Stimulated activated CD4-positive, alpha-beta T cell treated with anti-CD3 and anti-CD28 coated beads, Interleukin-12 subunit alpha, Interleukin-12 subunit beta, amount 100 ng/mL, for 48 hours (primary cell): ENCODE data around the gene NBEA.
A peak's percentile ranks its signal among the peaks of the same experiment; 100 is the strongest.
"Not testable (repeated sequence)": the region's sequence is repeated elsewhere in the genome, so short reads cannot be mapped to it uniquely, and the experiment has no call there.

Experiments used
- DNase-seq, 3 donors: peaks; one replicate each; pipeline ENCODE4 v3.0.0-alpha.2; 2020; ENCODE audit warnings: low read depth in 2 of 3, low spot score in 1 of 3

NBEA gene

GRCh38 chr13:35055705-35056104 is 113.6 kb downstream of the NBEA start:
- DNase-seq = no peak

GRCh38 chr13:35057858-35058257 is 115.8 kb downstream of the NBEA start:
- no peak for DNase-seq

GRCh38 chr13:35058585-35058984 is 116.5 kb downstream of the NBEA start:
- not testable (repeated sequence) for DNase-seq

DNA sequence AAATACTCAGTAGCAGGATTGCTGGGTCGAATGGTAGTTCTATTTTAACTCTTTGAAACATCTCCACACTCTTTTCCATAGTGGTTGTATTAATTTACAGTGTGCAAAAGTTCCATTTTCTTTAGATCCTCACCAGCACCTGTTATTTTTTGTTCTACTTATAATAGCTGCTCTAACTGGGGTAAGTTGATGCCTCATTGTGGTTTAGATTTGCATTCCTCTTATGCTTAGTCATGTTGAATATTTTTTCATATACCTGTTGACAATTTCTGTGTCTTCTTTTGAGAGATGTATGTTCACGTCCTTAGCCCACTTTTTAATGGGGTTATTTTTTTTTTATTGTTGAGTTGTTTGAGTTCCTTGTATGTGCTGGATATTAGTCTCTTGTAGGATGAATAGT is 144.6 kb downstream of the NBEA start:
- no peak for DNase-seq

DNA sequence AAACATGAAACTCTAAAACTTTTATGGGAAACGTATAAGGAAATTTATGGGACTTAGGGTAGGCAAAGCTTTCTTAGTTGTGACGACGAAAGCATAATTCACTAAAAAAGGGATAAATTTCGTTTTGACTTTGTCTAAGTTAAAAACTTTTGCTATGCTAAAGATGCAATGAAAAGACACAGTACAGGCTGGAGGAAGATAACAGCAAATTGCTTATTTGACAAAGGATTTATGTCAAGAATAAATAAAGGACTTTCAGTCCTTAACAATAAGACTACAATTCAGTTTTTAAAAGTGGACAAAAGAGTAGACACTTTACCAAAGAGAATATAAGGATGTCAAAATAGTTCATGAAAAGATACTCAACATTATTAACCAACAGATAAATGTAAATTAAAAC is 150.2 kb downstream of the NBEA start:
- DNase-seq = no peak

DNA sequence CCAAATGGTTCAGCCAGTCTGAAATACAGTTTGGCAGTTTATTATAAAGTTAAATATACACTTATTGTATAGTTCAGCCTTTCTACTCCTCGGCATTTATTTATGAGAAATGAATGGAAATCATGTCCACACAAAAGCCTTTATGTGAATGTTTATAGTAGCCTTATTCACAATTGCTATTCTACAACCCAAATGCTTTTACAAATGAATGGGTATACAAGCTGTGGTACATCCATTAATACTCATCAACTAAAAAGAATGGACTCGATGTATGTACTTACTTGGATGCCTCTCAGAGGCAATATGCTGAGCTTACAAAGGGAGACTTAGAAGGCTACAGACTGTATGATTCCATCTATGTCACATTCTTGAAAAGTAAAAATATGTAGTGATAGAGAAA is 150.7 kb downstream of the NBEA start:
- DNase-seq = no peak

- DNase-seq = no peak
Measured at GRCh38 chr13:35093356-35093755, 151.3 kb downstream of the NBEA start.

DNA sequence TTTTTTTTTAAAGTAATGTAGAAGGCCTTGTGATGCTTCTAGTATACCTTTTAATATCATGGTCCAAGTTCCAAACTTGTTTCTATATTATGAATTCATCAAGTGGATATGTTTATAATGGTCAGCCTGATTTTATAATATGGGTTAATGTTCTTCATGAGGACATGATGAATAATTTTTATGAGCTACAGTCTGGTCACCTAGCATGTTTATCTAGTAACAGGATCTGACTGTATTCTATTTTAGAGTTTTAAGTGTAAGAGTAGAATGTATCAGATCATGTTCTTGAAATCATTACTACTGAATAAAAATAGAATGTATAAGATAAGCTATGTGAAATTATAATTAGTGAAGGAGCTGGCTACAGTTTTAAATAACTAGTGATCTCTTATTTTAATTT is 164.7 kb downstream of the NBEA start:
- DNase-seq = not testable (repeated sequence)

DNA sequence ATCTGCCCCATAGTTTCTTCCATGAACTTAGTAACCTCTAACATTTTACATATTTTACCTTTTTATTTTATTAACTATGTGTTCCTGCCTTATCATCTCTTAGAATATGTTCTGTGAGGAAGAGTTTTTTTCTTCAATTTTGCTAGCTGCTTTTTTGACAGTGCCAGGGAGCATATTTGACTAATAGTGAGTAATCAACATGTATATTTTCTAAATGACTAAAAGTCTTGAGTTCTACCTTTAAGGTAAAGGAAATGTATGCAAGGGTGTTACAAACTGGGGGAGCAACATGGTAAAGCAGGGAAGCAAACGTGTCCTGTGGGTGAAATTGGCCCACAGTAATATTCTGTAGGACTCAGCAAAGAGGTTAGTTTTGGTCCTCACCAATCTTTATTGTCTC is 165.5 kb downstream of the NBEA start:
- no peak for DNase-seq

DNA sequence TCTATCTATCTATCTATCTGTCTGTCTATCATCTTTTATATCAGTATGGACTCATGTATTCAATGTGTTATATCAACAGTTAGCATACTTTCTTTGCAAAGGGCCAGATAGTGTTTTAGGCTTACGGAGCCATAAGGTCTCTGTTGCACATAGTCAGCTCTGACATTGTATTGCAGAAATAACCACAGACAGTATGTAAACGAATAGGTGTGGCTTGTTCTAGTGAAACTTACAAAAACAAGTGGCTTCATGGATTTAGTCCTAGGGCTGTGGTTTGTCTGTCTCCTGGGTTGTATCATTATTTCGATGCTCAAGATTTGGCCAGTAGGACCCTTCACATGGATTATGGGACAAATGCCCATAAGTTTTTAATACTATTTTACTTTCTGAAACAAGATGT is 171.5 kb downstream of the NBEA start:
- not testable (repeated sequence) for DNase-seq

DNA sequence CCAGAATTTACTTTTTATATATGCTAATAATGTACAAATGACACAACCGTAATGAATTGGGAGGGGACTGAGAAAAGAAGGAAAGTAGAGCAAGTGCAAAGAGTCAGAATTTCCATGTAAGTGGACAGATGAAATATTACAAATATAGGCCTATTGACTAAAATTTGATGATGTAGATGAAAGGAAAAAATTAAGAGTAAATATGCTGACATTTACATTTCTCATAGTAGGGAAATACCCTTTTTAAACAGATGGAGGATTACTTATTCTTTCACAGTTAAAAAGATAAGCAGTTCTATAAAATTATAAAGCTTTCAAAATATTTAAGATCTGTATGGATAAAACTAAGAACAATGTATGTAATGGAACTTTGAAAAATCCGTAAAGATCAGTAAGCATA is 185.4 kb downstream of the NBEA start:
- DNase-seq = no peak

DNA sequence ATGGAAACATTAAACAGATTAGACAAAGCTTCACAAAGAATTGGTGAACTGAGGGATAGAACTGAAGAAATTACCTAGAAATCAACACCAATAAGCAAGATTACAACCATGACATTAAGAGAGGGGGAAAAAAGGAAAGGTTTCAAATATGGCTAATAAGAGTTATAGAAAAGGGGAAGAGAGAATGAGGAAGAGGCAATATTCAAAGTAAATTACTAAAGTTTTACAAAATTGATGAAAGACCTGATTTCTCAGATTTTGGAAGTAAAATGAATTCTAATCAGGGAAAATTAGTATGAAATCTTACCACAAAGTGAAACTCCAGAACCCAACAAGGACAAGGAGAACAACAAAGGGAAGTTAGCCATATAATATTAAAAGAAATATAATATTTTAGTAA is 187.4 kb downstream of the NBEA start:
- DNase-seq = no peak

- DNase-seq = no peak
Measured at GRCh38 chr13:35131471-35131870, 189.4 kb downstream of the NBEA start.

GRCh38 chr13:35136585-35136984 is 194.5 kb downstream of the NBEA start:
- DNase-seq = no peak

- DNase-seq = no peak
Measured at GRCh38 chr13:35139591-35139990, 197.5 kb downstream of the NBEA start.

- DNase-seq = no peak
Measured at GRCh38 chr13:35140321-35140720, 198.3 kb downstream of the NBEA start.

- no peak for DNase-seq
Measured at GRCh38 chr13:35140831-35141230, 198.8 kb downstream of the NBEA start.

GRCh38 chr13:35143123-35143522 is 201.1 kb downstream of the NBEA start:
- no peak for DNase-seq

GRCh38 chr13:35144166-35144890 is 202.3 kb downstream of the NBEA start:
- DNase-seq = no peak

- no peak for DNase-seq
Measured at GRCh38 chr13:35146686-35147085, 204.6 kb downstream of the NBEA start.

- peak in 2 of 3 donors; percentile 3 to 26 for DNase-seq
Measured at GRCh38 chr13:35157143-35157755, 215.2 kb downstream of the NBEA start.

GRCh38 chr13:35159041-35159440 is 217.0 kb downstream of the NBEA start:
- DNase-seq = no peak

GRCh38 chr13:35160896-35161295 is 218.8 kb downstream of the NBEA start:
- DNase-seq = no peak
